GM12878 (cell line): ENCODE measurements around the gene ZNF512. TPM values are rescaled to one million over a fixed set of nuclear protein-coding genes. Genes with fewer than 3 reads are reported as not detected.

Source experiments
- ATAC-seq: fragments of 200-7000 bp; cut with Tn5 transposase; 3 replicates; pipeline ENCODE4 v1.9.1; 2020; ENCODE audit warnings: mild to moderate bottlenecking, moderate library complexity
- BruUV-seq: library from RNA; stranded (reverse); fragments of 400-500 nt; replicated peaks from 2 replicates; lab custom pipeline; 2021; lab: Mats Ljungman, UMichigan
- CTCF ChIA-PET: fragments of 300-600 bp; sonication (Branson Sonifier 250); formaldehyde crosslinking; extraction: SDS; loops from one replicate; lab custom pipeline; 2021; ENCODE audit warnings: inconsistent platforms; lab: Yijun Ruan, JAX
- POLR2A ChIA-PET: fragments of 350-600 bp; formaldehyde crosslinking; extraction: SDS; loops from one replicate; lab custom pipeline; 2021; ENCODE audit warnings: inconsistent platforms; lab: Charles Lee
- RAD21 ChIA-PET: fragments of 300-600 bp; sonication (Branson Sonifier 250); formaldehyde crosslinking; loops from one replicate; lab custom pipeline; 2023; ENCODE audit warnings: antibody characterized with exemption; ENCODE audit not compliant: unreplicated experiment; lab: Charles Lee
- SMC1A ChIA-PET: fragments of 300-600 bp; sonication (Branson Sonifier 250); formaldehyde crosslinking; loops from one replicate; lab custom pipeline; 2023; ENCODE audit not compliant: unreplicated experiment, uncharacterized antibody; lab: Charles Lee
- DNase-seq: peaks from one replicate; pipeline ENCODE4 v3.0.0-alpha.2; 2011; ENCODE audit warnings: low read depth, low spot score
- FAIRE-seq: peaks from 3 replicates; lab custom pipeline; 2011; peaks lifted over from hg19 to GRCh38; lab: Jason Lieb, UNC
- H2AFZ ChIP-seq: 2 replicates; pipeline ENCODE4 v1.6.0; 2011; ENCODE audit warnings: low read depth, low read length, control low read depth; ENCODE audit not compliant: control insufficient read depth
- H3K27ac ChIP-seq: 2 replicates; pipeline ENCODE4 v1.5.1; 2011; ENCODE audit warnings: control low read depth; ENCODE audit not compliant: control insufficient read depth, insufficient read depth
- H3K27me3 ChIP-seq, 2 experiments: replicated peaks in 1 of 2; 2 replicates each; pipeline versions ENCODE4 v1.6.0 to v1.6.1; 2011; ENCODE audit warnings: low read length in 1 of 2; ENCODE audit not compliant: control insufficient read depth in 2 of 2, insufficient read depth in 2 of 2
- H3K36me3 ChIP-seq, 2 experiments: 2 replicates each; pipeline ENCODE4 v1.5.1; 2011; ENCODE audit warnings: low read length in 1 of 2; ENCODE audit not compliant: control insufficient read depth in 2 of 2, insufficient read depth in 2 of 2
- H3K4me1 ChIP-seq: 2 replicates; pipeline ENCODE4 v1.6.1; 2011; ENCODE audit warnings: mild to moderate bottlenecking, low read length, moderate library complexity, mixed read lengths; ENCODE audit not compliant: control insufficient read depth, insufficient read depth
- H3K4me2 ChIP-seq: 2 replicates; pipeline ENCODE4 v1.6.0; 2011; ENCODE audit warnings: control low read depth; ENCODE audit not compliant: control insufficient read depth, insufficient read depth
- H3K4me3 ChIP-seq: fragments of 200-600 bp; sonication (generic); 2 replicates; pipeline ENCODE4 v1.5.1; 2016
- H3K79me2 ChIP-seq: 2 replicates; pipeline ENCODE4 v1.6.0; 2011; ENCODE audit warnings: low read length; ENCODE audit not compliant: control insufficient read depth, insufficient read depth
- H3K9ac ChIP-seq: 2 replicates; pipeline ENCODE4 v1.8.0; 2011; ENCODE audit warnings: low read length, control low read depth, mixed read lengths; ENCODE audit not compliant: control insufficient read depth, insufficient read depth
- H3K9me3 ChIP-seq: replicated peaks from 3 replicates; pipeline ENCODE4 v1.5.1; 2011; ENCODE audit warnings: mild to moderate bottlenecking, low read length; ENCODE audit not compliant: control insufficient read depth, insufficient read depth
- H4K20me1 ChIP-seq: 2 replicates; pipeline ENCODE4 v1.6.0; 2011; ENCODE audit not compliant: control insufficient read depth, insufficient read depth
- JUNB ChIP-seq: IDR thresholded peaks from 2 replicates; pipeline ENCODE4 v1.6.1; 2016; ENCODE audit warnings: antibody characterized with exemption, mild to moderate bottlenecking
- POU2F2 ChIP-seq: IDR thresholded peaks from 3 replicates; pipeline ENCODE4 v1.6.1; 2011; ENCODE audit warnings: low read depth, mild to moderate bottlenecking, low read length, borderline replicate concordance
- WGBS: methylation state at CpG from one replicate; pipeline ENCODE4 v1.1.6; 2016; ENCODE audit warnings: low lambda C conversion rate; ENCODE audit not compliant: insufficient replicate concordance, insufficient coverage; ENCODE audit errors: missing lambda C conversion rate; 5-methylcytosine and 5-hydroxymethylcytosine counted together
- in situ Hi-C: fragments of 300-500 bp; cut with MboI; formaldehyde crosslinking; loops from 9 replicates; pipeline ENCODE4 v1.14.3; 2018; ENCODE audit warnings: mixed read lengths
- intact Hi-C: fragments of 100-400 bp; cut with micrococcal nuclease; formaldehyde crosslinking; loops from one replicate; pipeline ENCODE4 v1.14.2; 2022; ENCODE audit not compliant: unreplicated experiment
- polyA plus RNA-seq, 11 experiments: library from polyadenylated mRNA; depleted of rRNA in 4 of 11; unstranded in 6 of 11; stranded (reverse) in 5 of 11; fragments of >200 nt; fragmentation: Nextera tagmentation in 4 of 11; fragmentation: Illumina TruSeq in 1 of 11; extraction: Ambion mirVana in 4 of 11; extraction: Trizol in 1 of 11; gene quantifications; 1 replicate in 1 of 11; 2 replicates in 10 of 11; pipeline versions ENCODE4 v1.2.1 to v1.2.3, GENCODE V29; 2011 to 2016; ENCODE audit warnings: inconsistent platforms in 2 of 11, missing spikeins in 2 of 11, low read depth in 1 of 11
- total RNA-seq, 4 experiments: library from RNA; depleted of rRNA in 3 of 4; stranded (reverse); fragments of >200 nt in 3 of 4; fragmentation: Illumina TruSeq in 1 of 4; extraction: Trizol in 1 of 4; gene quantifications; 2 replicates each; pipeline versions ENCODE4 v1.2.1 to v1.2.3, GENCODE V29; 2013 to 2021
- TF ChIP-seq, protein P1 (sequence below): fragments of 450-650 bp; IDR thresholded peaks from 2 replicates; pipeline ENCODE4 v1.6.1; 2017; ENCODE audit warnings: mild to moderate bottlenecking, low read depth, inconsistent platforms; ENCODE audit not compliant: poor library complexity, severe bottlenecking
- TF ChIP-seq, protein P2 (sequence below): IDR thresholded peaks from 2 replicates; pipeline ENCODE4 v1.6.1; 2011; ENCODE audit warnings: borderline replicate concordance, low read depth, mild to moderate bottlenecking, moderate library complexity, low read length; ENCODE audit not compliant: insufficient read depth, poor library complexity, severe bottlenecking

ZNF512 gene
- total and polyA plus RNA-seq, 10 of the 15 experiments (the other 5 are each of a cell fraction or from before 2014, with no cell fraction given), result 14.1 to 61.9 (median 31.2) TPM

DNA sequence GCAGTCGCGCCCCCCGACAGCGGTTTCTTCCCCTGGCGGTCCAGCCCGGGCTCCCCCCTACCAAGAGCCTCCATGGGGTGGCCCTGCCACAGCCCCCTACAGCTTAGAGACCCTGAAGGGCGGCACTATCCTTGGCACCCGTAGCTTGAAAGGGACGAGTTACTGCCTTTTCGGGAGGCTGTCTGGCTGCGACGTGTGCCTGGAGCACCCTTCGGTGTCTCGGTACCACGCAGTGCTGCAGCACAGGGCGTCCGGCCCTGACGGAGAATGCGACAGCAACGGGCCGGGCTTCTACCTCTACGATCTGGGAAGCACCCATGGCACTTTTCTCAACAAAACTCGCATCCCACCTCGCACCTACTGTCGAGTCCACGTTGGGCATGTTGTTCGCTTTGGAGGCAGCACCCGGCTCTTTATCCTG lies 81.3 kb downstream of the ZNF512 start:
- Histone ChIP-seq H3K27ac (peak overlapping the region; percentile 80), H3K4me3 (peak overlapping the region; percentile 90), H3K9me3 (no peaks in the 10 kb centered on the region), H3K9ac (peak overlapping the region; percentile 89), H3K4me2 (peak overlapping the region; percentile 80), H3K4me1 (peaks cover 10% of the 10 kb centered on the region), H3K36me3 (peaks cover 2 to 14% of the 10 kb centered on the region in 2 experiments), H3K79me2 (peaks cover 29% of the 10 kb centered on the region), H4K20me1 (no peaks in the 10 kb centered on the region), H3K27me3 (no peaks in the 10 kb centered on the region), H2AFZ (peak overlapping the region; percentile 97)
- 3% methylated on average over 28 of the region's 28 CpGs for WGBS
- FAIRE-seq, result no peak
- TF ChIP-seq JUNB (no peak), POU2F2 (no peak)
- TF ChIP-seq, protein P1, sequence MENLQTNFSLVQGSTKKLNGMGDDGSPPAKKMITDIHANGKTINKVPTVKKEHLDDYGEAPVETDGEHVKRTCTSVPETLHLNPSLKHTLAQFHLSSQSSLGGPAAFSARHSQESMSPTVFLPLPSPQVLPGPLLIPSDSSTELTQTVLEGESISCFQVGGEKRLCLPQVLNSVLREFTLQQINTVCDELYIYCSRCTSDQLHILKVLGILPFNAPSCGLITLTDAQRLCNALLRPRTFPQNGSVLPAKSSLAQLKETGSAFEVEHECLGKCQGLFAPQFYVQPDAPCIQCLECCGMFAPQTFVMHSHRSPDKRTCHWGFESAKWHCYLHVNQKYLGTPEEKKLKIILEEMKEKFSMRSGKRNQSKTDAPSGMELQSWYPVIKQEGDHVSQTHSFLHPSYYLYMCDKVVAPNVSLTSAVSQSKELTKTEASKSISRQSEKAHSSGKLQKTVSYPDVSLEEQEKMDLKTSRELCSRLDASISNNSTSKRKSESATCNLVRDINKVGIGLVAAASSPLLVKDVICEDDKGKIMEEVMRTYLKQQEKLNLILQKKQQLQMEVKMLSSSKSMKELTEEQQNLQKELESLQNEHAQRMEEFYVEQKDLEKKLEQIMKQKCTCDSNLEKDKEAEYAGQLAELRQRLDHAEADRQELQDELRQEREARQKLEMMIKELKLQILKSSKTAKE, result no peak
- TF ChIP-seq, protein P2, sequence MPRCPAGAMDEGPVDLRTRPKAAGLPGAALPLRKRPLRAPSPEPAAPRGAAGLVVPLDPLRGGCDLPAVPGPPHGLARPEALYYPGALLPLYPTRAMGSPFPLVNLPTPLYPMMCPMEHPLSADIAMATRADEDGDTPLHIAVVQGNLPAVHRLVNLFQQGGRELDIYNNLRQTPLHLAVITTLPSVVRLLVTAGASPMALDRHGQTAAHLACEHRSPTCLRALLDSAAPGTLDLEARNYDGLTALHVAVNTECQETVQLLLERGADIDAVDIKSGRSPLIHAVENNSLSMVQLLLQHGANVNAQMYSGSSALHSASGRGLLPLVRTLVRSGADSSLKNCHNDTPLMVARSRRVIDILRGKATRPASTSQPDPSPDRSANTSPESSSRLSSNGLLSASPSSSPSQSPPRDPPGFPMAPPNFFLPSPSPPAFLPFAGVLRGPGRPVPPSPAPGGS, result no peak
- no peak for DNase-seq
- ChIA-PET POLR2A (interaction anchor here (1.3 kb wide), 1 partner anchor 35 kb away, joined by 5 read pairs; the partner anchor contains the start of genes CCDC121 and GPN1), CTCF (interaction anchor here (0.7 to 7.1 kb wide), 3 partner anchors 9 to 50 kb away, joined by 3 to 79 read pairs (median 3); no protein-coding TSS in a partner anchor), SMC1A (interaction anchor here (0.9 to 1.3 kb wide), 3 partner anchors 18 to 292 kb away, joined by 3 to 4 read pairs (median 4); no protein-coding TSS in a partner anchor), RAD21 (no interaction called here)
- in situ Hi-C loops (no loop called here), intact Hi-C loops (loop anchor here (10.0 kb wide), 1 partner anchor 179 kb away; the partner anchor contains the start of gene IFT172)
- TSS peak; percentile 90 for BruUV-seq
- ATAC-seq, result peak; percentile 54
